ENCODE measurements around the gene NEGR1.

DNA sequence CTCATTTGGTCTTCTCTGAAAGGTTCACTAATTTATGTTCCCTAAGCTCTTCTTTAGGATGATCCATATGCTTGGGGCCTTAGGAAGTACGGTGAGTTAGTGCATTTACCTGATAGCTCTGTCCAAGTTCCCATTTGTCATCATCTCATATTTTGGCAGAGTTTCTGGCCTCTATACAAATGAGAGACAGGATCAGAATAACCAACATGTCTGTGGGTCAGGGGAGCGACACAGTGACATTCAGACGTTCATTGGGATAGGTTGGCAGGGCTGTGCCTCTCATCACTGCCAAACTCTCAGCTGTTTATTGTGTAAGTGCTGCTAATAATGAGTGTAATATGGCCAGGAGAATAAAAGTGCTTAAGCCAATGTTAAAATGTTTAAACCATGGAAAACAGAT, 640.4 kb downstream of the NEGR1 start:
- TF ChIP-seq, protein P1, sequence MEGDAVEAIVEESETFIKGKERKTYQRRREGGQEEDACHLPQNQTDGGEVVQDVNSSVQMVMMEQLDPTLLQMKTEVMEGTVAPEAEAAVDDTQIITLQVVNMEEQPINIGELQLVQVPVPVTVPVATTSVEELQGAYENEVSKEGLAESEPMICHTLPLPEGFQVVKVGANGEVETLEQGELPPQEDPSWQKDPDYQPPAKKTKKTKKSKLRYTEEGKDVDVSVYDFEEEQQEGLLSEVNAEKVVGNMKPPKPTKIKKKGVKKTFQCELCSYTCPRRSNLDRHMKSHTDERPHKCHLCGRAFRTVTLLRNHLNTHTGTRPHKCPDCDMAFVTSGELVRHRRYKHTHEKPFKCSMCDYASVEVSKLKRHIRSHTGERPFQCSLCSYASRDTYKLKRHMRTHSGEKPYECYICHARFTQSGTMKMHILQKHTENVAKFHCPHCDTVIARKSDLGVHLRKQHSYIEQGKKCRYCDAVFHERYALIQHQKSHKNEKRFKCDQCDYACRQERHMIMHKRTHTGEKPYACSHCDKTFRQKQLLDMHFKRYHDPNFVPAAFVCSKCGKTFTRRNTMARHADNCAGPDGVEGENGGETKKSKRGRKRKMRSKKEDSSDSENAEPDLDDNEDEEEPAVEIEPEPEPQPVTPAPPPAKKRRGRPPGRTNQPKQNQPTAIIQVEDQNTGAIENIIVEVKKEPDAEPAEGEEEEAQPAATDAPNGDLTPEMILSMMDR (IDR thresholded peaks at IDR 0.05), result no peak
- TF ChIP-seq POLR2A (IDR thresholded peaks at IDR 0.05), result no peak

Measured in thyroid gland (tissue), 4 donors.